ENCODE results near the gene ANKRD60.

DNA sequence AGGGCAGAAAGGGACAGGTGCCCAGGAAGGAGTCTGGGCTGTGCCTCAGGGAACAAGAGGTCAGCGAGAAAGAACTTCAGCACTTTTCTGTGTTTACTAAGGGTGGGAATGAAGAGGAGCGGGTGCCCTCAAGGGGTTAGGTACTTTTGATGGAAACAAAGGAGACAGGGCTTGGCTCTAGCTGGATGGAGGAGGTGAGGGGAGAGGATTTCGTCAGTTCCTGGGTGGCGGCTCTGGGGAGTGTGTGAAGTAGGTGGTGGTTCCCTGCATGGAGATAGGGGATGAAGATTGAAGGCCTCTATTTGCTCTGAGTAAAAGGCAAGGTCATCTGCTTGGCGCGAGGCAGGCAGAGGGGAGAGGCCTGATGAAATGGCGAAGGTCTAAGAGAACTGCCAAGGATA lies 40.0 kb upstream of the ANKRD60 start:
- TF ChIP-seq YY1 (IDR thresholded peaks at IDR 0.05; ENCODE audit: low read depth) (no peak), TAF1 (IDR thresholded peaks at IDR 0.05; ENCODE audit: low read depth) (no peak), ZBTB7A (IDR thresholded peaks at IDR 0.05; ENCODE audit: low read depth) (no peak), NFIC (IDR thresholded peaks at IDR 0.05) (no peak), EP300 (IDR thresholded peaks at IDR 0.05; ENCODE audit: borderline replicate concordance) (no peak), TEAD4 (IDR thresholded peaks at IDR 0.05) (no peak), EGR1 (IDR thresholded peaks at IDR 0.05) (no peak), FOXM1 (IDR thresholded peaks at IDR 0.05; ENCODE audit: borderline replicate concordance, low read depth) (no peak), TCF12 (IDR thresholded peaks at IDR 0.05; ENCODE audit: low read depth) (no peak), CEBPB (IDR thresholded peaks at IDR 0.05) (no peak)
- TF ChIP-seq, protein P1, sequence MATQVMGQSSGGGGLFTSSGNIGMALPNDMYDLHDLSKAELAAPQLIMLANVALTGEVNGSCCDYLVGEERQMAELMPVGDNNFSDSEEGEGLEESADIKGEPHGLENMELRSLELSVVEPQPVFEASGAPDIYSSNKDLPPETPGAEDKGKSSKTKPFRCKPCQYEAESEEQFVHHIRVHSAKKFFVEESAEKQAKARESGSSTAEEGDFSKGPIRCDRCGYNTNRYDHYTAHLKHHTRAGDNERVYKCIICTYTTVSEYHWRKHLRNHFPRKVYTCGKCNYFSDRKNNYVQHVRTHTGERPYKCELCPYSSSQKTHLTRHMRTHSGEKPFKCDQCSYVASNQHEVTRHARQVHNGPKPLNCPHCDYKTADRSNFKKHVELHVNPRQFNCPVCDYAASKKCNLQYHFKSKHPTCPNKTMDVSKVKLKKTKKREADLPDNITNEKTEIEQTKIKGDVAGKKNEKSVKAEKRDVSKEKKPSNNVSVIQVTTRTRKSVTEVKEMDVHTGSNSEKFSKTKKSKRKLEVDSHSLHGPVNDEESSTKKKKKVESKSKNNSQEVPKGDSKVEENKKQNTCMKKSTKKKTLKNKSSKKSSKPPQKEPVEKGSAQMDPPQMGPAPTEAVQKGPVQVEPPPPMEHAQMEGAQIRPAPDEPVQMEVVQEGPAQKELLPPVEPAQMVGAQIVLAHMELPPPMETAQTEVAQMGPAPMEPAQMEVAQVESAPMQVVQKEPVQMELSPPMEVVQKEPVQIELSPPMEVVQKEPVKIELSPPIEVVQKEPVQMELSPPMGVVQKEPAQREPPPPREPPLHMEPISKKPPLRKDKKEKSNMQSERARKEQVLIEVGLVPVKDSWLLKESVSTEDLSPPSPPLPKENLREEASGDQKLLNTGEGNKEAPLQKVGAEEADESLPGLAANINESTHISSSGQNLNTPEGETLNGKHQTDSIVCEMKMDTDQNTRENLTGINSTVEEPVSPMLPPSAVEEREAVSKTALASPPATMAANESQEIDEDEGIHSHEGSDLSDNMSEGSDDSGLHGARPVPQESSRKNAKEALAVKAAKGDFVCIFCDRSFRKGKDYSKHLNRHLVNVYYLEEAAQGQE (IDR thresholded peaks at IDR 0.05; ENCODE audit: low read depth) = no peak
- TF ChIP-seq, protein P2, sequence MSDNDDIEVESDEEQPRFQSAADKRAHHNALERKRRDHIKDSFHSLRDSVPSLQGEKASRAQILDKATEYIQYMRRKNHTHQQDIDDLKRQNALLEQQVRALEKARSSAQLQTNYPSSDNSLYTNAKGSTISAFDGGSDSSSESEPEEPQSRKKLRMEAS (IDR thresholded peaks at IDR 0.05) = no peak
